Measurements from ENCODE around the gene HMGB2.

DNA sequence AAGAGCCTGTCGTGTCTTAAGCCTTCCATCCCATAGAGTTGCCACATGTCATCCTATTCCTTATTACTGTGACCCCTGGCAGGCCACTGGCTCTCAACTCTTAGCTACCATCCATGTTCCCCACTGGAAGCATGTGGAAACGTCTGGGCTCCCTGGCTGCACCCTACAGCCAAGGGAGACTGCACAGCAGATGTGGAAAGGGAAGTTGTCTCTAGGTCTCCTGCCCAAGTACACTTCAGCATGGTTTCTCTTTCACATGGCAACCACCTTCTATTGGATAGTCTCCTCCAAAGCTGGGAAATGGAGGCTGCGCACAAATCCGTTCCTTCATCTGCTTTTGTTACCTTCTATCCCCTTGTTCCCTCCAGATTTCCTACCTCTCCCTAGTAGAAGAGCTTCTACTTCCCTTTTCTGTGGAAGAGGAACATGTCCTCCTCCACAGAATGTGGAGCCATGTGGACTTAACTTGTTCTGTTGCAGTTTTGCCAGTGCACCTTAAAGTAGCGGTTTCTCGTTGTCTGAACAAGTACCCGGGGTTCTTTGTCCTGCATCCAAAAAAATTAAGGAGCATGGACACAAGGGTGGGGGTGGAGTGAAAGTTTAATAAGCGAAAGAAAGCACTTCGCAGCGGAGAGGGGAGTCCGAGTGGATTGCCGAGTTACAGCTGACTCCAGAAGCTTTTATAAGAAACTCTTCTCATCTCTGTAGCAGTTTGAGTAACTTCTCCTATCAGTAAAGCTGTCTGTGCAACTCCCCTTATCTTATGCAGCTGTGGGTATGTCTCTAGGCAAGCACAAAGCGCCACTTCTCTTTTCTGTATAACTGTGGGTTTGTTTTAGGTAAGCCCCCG, 52.5 kb downstream of the HMGB2 start:
- TF ChIP-seq, protein P1, sequence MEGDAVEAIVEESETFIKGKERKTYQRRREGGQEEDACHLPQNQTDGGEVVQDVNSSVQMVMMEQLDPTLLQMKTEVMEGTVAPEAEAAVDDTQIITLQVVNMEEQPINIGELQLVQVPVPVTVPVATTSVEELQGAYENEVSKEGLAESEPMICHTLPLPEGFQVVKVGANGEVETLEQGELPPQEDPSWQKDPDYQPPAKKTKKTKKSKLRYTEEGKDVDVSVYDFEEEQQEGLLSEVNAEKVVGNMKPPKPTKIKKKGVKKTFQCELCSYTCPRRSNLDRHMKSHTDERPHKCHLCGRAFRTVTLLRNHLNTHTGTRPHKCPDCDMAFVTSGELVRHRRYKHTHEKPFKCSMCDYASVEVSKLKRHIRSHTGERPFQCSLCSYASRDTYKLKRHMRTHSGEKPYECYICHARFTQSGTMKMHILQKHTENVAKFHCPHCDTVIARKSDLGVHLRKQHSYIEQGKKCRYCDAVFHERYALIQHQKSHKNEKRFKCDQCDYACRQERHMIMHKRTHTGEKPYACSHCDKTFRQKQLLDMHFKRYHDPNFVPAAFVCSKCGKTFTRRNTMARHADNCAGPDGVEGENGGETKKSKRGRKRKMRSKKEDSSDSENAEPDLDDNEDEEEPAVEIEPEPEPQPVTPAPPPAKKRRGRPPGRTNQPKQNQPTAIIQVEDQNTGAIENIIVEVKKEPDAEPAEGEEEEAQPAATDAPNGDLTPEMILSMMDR (IDR thresholded peaks at IDR 0.05), result no peak
- TF ChIP-seq POLR2AphosphoS5 (IDR thresholded peaks at IDR 0.05; ENCODE audit: low read depth, low read length) (no peak), REST (IDR thresholded peaks at IDR 0.05; ENCODE audit: insufficient read depth in 1 of 2, low read depth in 2 of 2, low read length in 1 of 2) (no peak), SIN3A (IDR thresholded peaks at IDR 0.05; ENCODE audit: borderline replicate concordance, insufficient read depth, low read depth, low read length) (no peak), TCF7L2 (IDR thresholded peaks at IDR 0.05; ENCODE audit: low read depth, low read length) (no peak)

Data from Panc1 (cell line).